Keratinocyte (primary cell): Measurements from ENCODE around the gene EEPD1. TPM values are rescaled to one million over a fixed set of nuclear protein-coding genes. Genes with fewer than 3 reads are reported as not detected.

Experiments
- DNase-seq: peaks from one replicate; pipeline ENCODE4 v3.0.0-alpha.2; 2011; ENCODE audit warnings: low read depth, missing footprints, low spot score
- FAIRE-seq: peaks from 2 replicates; lab custom pipeline; 2011; peaks lifted over from hg19 to GRCh38; lab: Jason Lieb, UNC
- H2AFZ ChIP-seq: 2 replicates; pipeline ENCODE4 v1.6.0; 2012; ENCODE audit warnings: low read length, control low read depth, inconsistent platforms; ENCODE audit not compliant: control insufficient read depth
- H3K27ac ChIP-seq: 2 replicates; pipeline ENCODE4 v1.5.1; 2011; ENCODE audit warnings: low read length; ENCODE audit not compliant: control insufficient read depth, insufficient read depth
- H3K27me3 ChIP-seq: 3 replicates; pipeline ENCODE4 v1.6.0; 2011; ENCODE audit warnings: low read length; ENCODE audit not compliant: control insufficient read depth, insufficient read depth; ENCODE audit errors: extremely low read depth
- H3K36me3 ChIP-seq, 2 experiments: 2 replicates in 1 of 2; 3 replicates in 1 of 2; pipeline ENCODE4 v1.5.1; 2011; ENCODE audit warnings: low read length in 2 of 2, mild to moderate bottlenecking in 1 of 2; ENCODE audit not compliant: control insufficient read depth in 2 of 2, insufficient read depth in 2 of 2; ENCODE audit errors: extremely low read depth in 1 of 2
- H3K4me1 ChIP-seq: 3 replicates; pipeline ENCODE4 v1.5.1; 2011; ENCODE audit warnings: low read length; ENCODE audit not compliant: control insufficient read depth, insufficient read depth; ENCODE audit errors: extremely low read depth
- H3K4me2 ChIP-seq: 3 replicates; pipeline ENCODE4 v1.6.0; 2011; ENCODE audit warnings: low read depth, low read length; ENCODE audit not compliant: control insufficient read depth, insufficient read depth; ENCODE audit errors: extremely low read depth
- H3K4me3 ChIP-seq, 3 experiments: fragments of 200-600 bp in 1 of 3; sonication (generic) in 1 of 3; 2 replicates in 2 of 3; 3 replicates in 1 of 3; pipeline ENCODE4 v1.5.1; 2011 to 2016; ENCODE audit warnings: low read length in 3 of 3, mild to moderate bottlenecking in 3 of 3, control low read depth in 2 of 3, inconsistent platforms in 1 of 3, low read depth in 1 of 3, mixed read lengths in 1 of 3, mixed run types in 1 of 3, moderate library complexity in 1 of 3; ENCODE audit not compliant: control insufficient read depth in 2 of 3, insufficient read depth in 2 of 3; ENCODE audit errors: extremely low read depth in 1 of 3
- H3K79me2 ChIP-seq: 2 replicates; pipeline ENCODE4 v1.6.0; 2012; ENCODE audit warnings: low read length; ENCODE audit not compliant: control insufficient read depth, insufficient read depth
- H3K9ac ChIP-seq: 3 replicates; pipeline ENCODE4 v1.6.0; 2011; ENCODE audit warnings: low read length; ENCODE audit not compliant: control insufficient read depth, insufficient read depth; ENCODE audit errors: extremely low read depth
- H3K9me1 ChIP-seq: 3 replicates; pipeline ENCODE4 v1.6.0; 2011; ENCODE audit warnings: low read length; ENCODE audit not compliant: control insufficient read depth, insufficient read depth; ENCODE audit errors: extremely low read depth
- H3K9me3 ChIP-seq: 2 replicates; pipeline ENCODE4 v1.5.1; 2012; ENCODE audit warnings: low read depth, low read length; ENCODE audit not compliant: control insufficient read depth
- H4K20me1 ChIP-seq: 3 replicates; pipeline ENCODE4 v1.6.0; 2011; ENCODE audit warnings: low read length; ENCODE audit not compliant: control insufficient read depth, insufficient read depth; ENCODE audit errors: extremely low read depth
- CTCF ChIP-seq, 3 experiments: IDR thresholded peaks in 1 of 3; conservative IDR thresholded peaks in 1 of 3; optimal IDR thresholded peaks in 1 of 3; 2 replicates in 2 of 3; 3 replicates in 1 of 3; pipeline versions ENCODE3 to v1.5.1; 2011; ENCODE audit warnings: low read length in 3 of 3, mild to moderate bottlenecking in 3 of 3, moderate library complexity in 2 of 3, control low read depth in 1 of 3, inconsistent platforms in 1 of 3; ENCODE audit not compliant: insufficient read depth in 2 of 3; ENCODE audit errors: extremely low read depth in 1 of 3
- EZH2 ChIP-seq: IDR thresholded peaks from one replicate; pipeline ENCODE4 v1.6.1; 2012; ENCODE audit warnings: inconsistent platforms, mild to moderate bottlenecking, low read length, moderate library complexity
- dilution Hi-C: fragments of 300-500 bp; cut with MboI; formaldehyde crosslinking; loops from one replicate; pipeline ENCODE4 v1.7.0; 2020; ENCODE audit warnings: low sequenced_read_pairs; ENCODE audit not compliant: extremely low pct_ligation_motif_present
- polyA plus RNA-seq, 5 experiments: library from polyadenylated mRNA; depleted of rRNA in 3 of 5; stranded (reverse) in 3 of 5; stranded (forward) in 1 of 5; unstranded in 1 of 5; fragments of >200 nt; gene quantifications; 1 replicate in 1 of 5; 2 replicates in 3 of 5; 3 replicates in 1 of 5; pipeline versions ENCODE4 v1.2.1 to v1.2.3, GENCODE V29; 2011 to 2012; ENCODE audit warnings: missing spikeins in 2 of 5, low read depth in 1 of 5, low replicate concordance in 1 of 5

The EEPD1 gene
- polyA plus RNA-seq, 1 donor (not counting 4 experiments of a cell fraction or from before 2014, with no cell fraction given): 1.2 TPM

- Histone ChIP-seq H3K9me1 (no peaks in the 10 kb centered on the region), H3K79me2 (no peaks in the 10 kb centered on the region), H3K36me3 (no peaks in the 10 kb centered on the region), H4K20me1 (no peaks in the 10 kb centered on the region), H3K9me3 (no peaks in the 10 kb centered on the region), H3K27me3 (no peaks in the 10 kb centered on the region), H3K4me3 (no peak overlapping the region), H3K4me1 (peaks cover 1% of the 10 kb centered on the region), H3K9ac (no peak overlapping the region), H2AFZ (no peak overlapping the region), H3K27ac (no peak overlapping the region), H3K4me2 (no peak overlapping the region)
- no peak for FAIRE-seq
- dilution Hi-C loops: no loop called here
- TF ChIP-seq EZH2 (no peak), CTCF (optimal IDR thresholded peaks at IDR 0.05 in 1 of 3, IDR thresholded peaks at IDR 0.05 in 1 of 3, conservative IDR thresholded peaks at IDR 0.05 in 1 of 3; ENCODE audit: extremely low read depth in 1 of 3, insufficient read depth in 2 of 3, low read length in 3 of 3) (no peak)
- DNase-seq: no peak
These were observed 107.4 kb downstream of the EEPD1 start for GRCh38 chr7:36260481-36260880.

GRCh38 chr7:36261019-36261754 is 108.1 kb downstream of the EEPD1 start:
- H4K20me1 ChIP-seq: no peaks in the 10 kb centered on the region
- peaks cover 5% of the 10 kb centered on the region for H3K4me1 ChIP-seq
- H3K27ac ChIP-seq: no peak overlapping the region
- no peaks in the 10 kb centered on the region for H3K36me3 ChIP-seq
- dilution Hi-C loops: no loop called here
- no peaks in the 10 kb centered on the region for H3K9me1 ChIP-seq
- no peaks in the 10 kb centered on the region for H3K9me3 ChIP-seq
- H3K27me3 ChIP-seq: no peaks in the 10 kb centered on the region
- H3K4me3 ChIP-seq: no peak overlapping the region
- H2AFZ ChIP-seq: no peak overlapping the region
- no peak overlapping the region for H3K4me2 ChIP-seq
- TF ChIP-seq EZH2 (no peak), CTCF (optimal IDR thresholded peaks at IDR 0.05 in 1 of 3, IDR thresholded peaks at IDR 0.05 in 1 of 3, conservative IDR thresholded peaks at IDR 0.05 in 1 of 3; ENCODE audit: extremely low read depth in 1 of 3, insufficient read depth in 2 of 3, low read length in 3 of 3) (no peak)
- no peak for DNase-seq
- no peak for FAIRE-seq
- H3K79me2 ChIP-seq: no peaks in the 10 kb centered on the region
- no peak overlapping the region for H3K9ac ChIP-seq
